Spleen (tissue), 11 donors: ENCODE data around the gene GADL1. TPM values are rescaled to one million over a fixed set of nuclear protein-coding genes. Genes with fewer than 3 reads are reported as not detected.

ENCODE experiments used
- DNase-seq: peaks from one replicate; pipeline ENCODE4 v3.0.0-alpha.2; 2020
- H3K27ac ChIP-seq, 8 donors: fragments of 200-600 bp; sonication (generic) in 7 of 8; 1 replicate in 4 of 8; 2 replicates in 4 of 8; pipeline versions ENCODE4 v1.5.0 to v1.8.0; 2016 to 2021; ENCODE audit warnings: inconsistent platforms in 4 of 8, mild to moderate bottlenecking in 4 of 8, moderate library complexity in 1 of 8
- H3K27me3 ChIP-seq, 7 donors: fragments of 200-600 bp; sonication (generic) in 6 of 7; replicated peaks in 1 of 7; 1 replicate in 4 of 7; 2 replicates in 3 of 7; pipeline versions ENCODE4 v1.5.0 to v1.8.0; 2016 to 2021; ENCODE audit warnings: inconsistent platforms in 3 of 7, mild to moderate bottlenecking in 1 of 7
- H3K36me3 ChIP-seq, 6 donors: fragments of 200-600 bp; sonication (generic) in 5 of 6; 1 replicate in 4 of 6; 2 replicates in 2 of 6; pipeline versions ENCODE4 v1.5.0 to v1.8.0; 2016 to 2021; ENCODE audit warnings: inconsistent platforms in 2 of 6
- H3K4me1 ChIP-seq, 6 donors: fragments of 200-600 bp; sonication (generic) in 5 of 6; 1 replicate in 3 of 6; 2 replicates in 3 of 6; pipeline versions ENCODE4 v1.5.0 to v1.8.0; 2016 to 2021; ENCODE audit warnings: inconsistent platforms in 3 of 6
- H3K4me3 ChIP-seq, 8 donors: fragments of 200-600 bp; sonication (generic) in 7 of 8; 1 replicate in 4 of 8; 2 replicates in 4 of 8; pipeline versions ENCODE4 v1.5.0 to v1.8.0; 2016 to 2021; ENCODE audit warnings: inconsistent platforms in 4 of 8, mild to moderate bottlenecking in 4 of 8, moderate library complexity in 2 of 8
- H3K9me3 ChIP-seq, 8 donors: fragments of 200-600 bp; sonication (generic) in 7 of 8; 1 replicate in 4 of 8; 2 replicates in 4 of 8; pipeline versions ENCODE4 v1.5.0 to v1.8.0; 2016 to 2021; ENCODE audit warnings: inconsistent platforms in 4 of 8
- CTCF ChIP-seq, 11 experiments: fragments of 200-600 bp in 7 of 11; fragments of 450-650 bp in 4 of 11; sonication (generic) in 4 of 11; IDR thresholded peaks in 8 of 11; conservative IDR thresholded peaks in 3 of 11; 1 replicate in 7 of 11; 2 replicates in 4 of 11; pipeline versions ENCODE4 v1.4.0 to v1.8.0; 2016 to 2021; ENCODE audit warnings: antibody characterized with exemption in 11 of 11, inconsistent platforms in 4 of 11, mild to moderate bottlenecking in 1 of 11
- POLR2A ChIP-seq, 3 donors: fragments of 450-650 bp; IDR thresholded peaks; one replicate each; pipeline ENCODE4 v1.5.1; 2017; ENCODE audit warnings: antibody characterized with exemption in 3 of 3, mild to moderate bottlenecking in 1 of 3
- POLR2AphosphoS5 ChIP-seq, 3 donors: sonication (generic); formaldehyde crosslinking; IDR thresholded peaks; one replicate each; pipeline ENCODE4 v1.5.1; 2017; ENCODE audit warnings: antibody characterized with exemption in 3 of 3
- WGBS, 5 donors: extraction: QIAGEN DNeasy Blood & Tissue Kit in 3 of 5; methylation state at CpG; one replicate each; pipeline versions ENCODE4 v1.1.5 to v1.1.7; 2013 to 2018; 5-methylcytosine and 5-hydroxymethylcytosine counted together
- intact Hi-C: fragments of 100-400 bp; cut with DNase I; formaldehyde crosslinking; loops from one replicate; pipeline ENCODE4 v1.15.0; 2023; ENCODE audit warnings: low total_unique reads
- polyA plus RNA-seq, 3 donors: library from polyadenylated mRNA; stranded (reverse); fragments of 200-250 nt; gene quantifications; one replicate each; pipeline ENCODE4 v1.2.1, GENCODE V29; 2013
- total RNA-seq, 7 donors: library from RNA; depleted of rRNA in 3 of 7; stranded (reverse); fragments of >200 nt in 3 of 7; fragmentation: NEBNext Ultra II Directional in 4 of 7; extraction: Animal tissue kit (Norgen Biotek cat#: 25700) in 4 of 7; gene quantifications; one replicate each; pipeline versions ENCODE4 v1.1.0 to v1.2.1, GENCODE V29; 2016 to 2021
- donor health status: healthy with polysubstance abuse.
- donor health status: DM: no; HTN: no; CAD: no; lungs with moderate emphysema.
- donor health status: DM: no; HTN: no; CAD: no.
- donor health status: Bipolar disorder and iron deficiency.
- donor health status: healthy.
- donor health status: DM: no; HTN: no; CAD: no.
- donor health status: DM: yes; HTN: yes; CAD: no.

GADL1 gene
- total and polyA plus RNA-seq, 10 donors, result 0.02 to 0.16 (median 0.08) TPM; not detected in 6

- H3K9me3 ChIP-seq, result no peaks in the 10 kb centered on the region
- no peak overlapping the region for H3K4me3 ChIP-seq
- peaks cover 30 to 83% (median 71%) of the 10 kb centered on the region in 6 donors for H3K4me1 ChIP-seq
- intact Hi-C loops, result loop anchor here (5.0 kb wide), 1 partner anchor 582 kb away; no protein-coding TSS in a partner anchor
- H3K36me3 ChIP-seq, result peaks cover 0 to 100% (median 55%) of the 10 kb centered on the region in 6 donors
- DNase-seq, result no peak
- TF ChIP-seq POLR2A (IDR thresholded peaks at IDR 0.05) (no peak), POLR2AphosphoS5 (IDR thresholded peaks at IDR 0.05) (no peak), CTCF (IDR thresholded peaks at IDR 0.05 in 8 of 11, conservative IDR thresholded peaks at IDR 0.05 in 3 of 11) (no peak)
- no peak overlapping the region for H3K27ac ChIP-seq
- no peaks in the 10 kb centered on the region for H3K27me3 ChIP-seq
- WGBS, 5 donors, result 67 to 88% (median 77%) methylated on average over 3 of the region's 3 CpGs
Measured at GRCh38 chr3:30694148-30694547, 200.3 kb downstream of the GADL1 start.

- H3K9me3 ChIP-seq, result no peaks in the 10 kb centered on the region
- H3K36me3 ChIP-seq, result peaks cover 0 to 100% (median 57%) of the 10 kb centered on the region in 6 donors
- H3K4me3 ChIP-seq, result no peak overlapping the region
- TF ChIP-seq POLR2AphosphoS5 (IDR thresholded peaks at IDR 0.05) (peak in 1 of 3 donors; percentile 79), POLR2A (IDR thresholded peaks at IDR 0.05) (no peak), CTCF (IDR thresholded peaks at IDR 0.05 in 8 of 11, conservative IDR thresholded peaks at IDR 0.05 in 3 of 11) (peak; percentile 57 to 86 (median 79))
- no peaks in the 10 kb centered on the region for H3K27me3 ChIP-seq
- H3K27ac ChIP-seq, result peak overlapping the region in 6 of 8 donors; percentile 74 to 80 (median 75)
- 1 to 7% (median 4%) methylated on average over 2 of the region's 2 CpGs for WGBS, 5 donors
- no peak for DNase-seq
- peaks cover 35 to 89% (median 77%) of the 10 kb centered on the region in 6 donors for H3K4me1 ChIP-seq
- intact Hi-C loops, result loop anchor here (5.0 kb wide), 1 partner anchor 581 kb away; no protein-coding TSS in a partner anchor
Measured at GRCh38 chr3:30693470-30694120, 200.9 kb downstream of the GADL1 start.

- no peak for DNase-seq
- WGBS, 5 donors, result 81 to 90% (median 86%) methylated on average over 3 of the region's 3 CpGs
- no peaks in the 10 kb centered on the region for H3K9me3 ChIP-seq
- H3K27ac ChIP-seq, result peak overlapping the region in 7 of 8 donors; percentile 74 to 80 (median 75)
- H3K4me3 ChIP-seq, result no peak overlapping the region
- H3K4me1 ChIP-seq, result peaks cover 35 to 97% (median 87%) of the 10 kb centered on the region in 6 donors
- intact Hi-C loops, result loop anchor here (5.0 kb wide), 1 partner anchor 580 kb away; no protein-coding TSS in a partner anchor
- H3K27me3 ChIP-seq, result no peaks in the 10 kb centered on the region
- H3K36me3 ChIP-seq, result peaks cover 0 to 100% (median 67%) of the 10 kb centered on the region in 6 donors
- TF ChIP-seq POLR2AphosphoS5 (IDR thresholded peaks at IDR 0.05) (no peak), POLR2A (IDR thresholded peaks at IDR 0.05) (no peak), CTCF (IDR thresholded peaks at IDR 0.05 in 8 of 11, conservative IDR thresholded peaks at IDR 0.05 in 3 of 11) (no peak)
Measured at GRCh38 chr3:30692498-30693130, 201.8 kb downstream of the GADL1 start.

- H3K27ac ChIP-seq, result peak overlapping the region in 7 of 8 donors; percentile 74 to 80 (median 75)
- H3K27me3 ChIP-seq, result no peaks in the 10 kb centered on the region
- DNase-seq, result no peak
- TF ChIP-seq POLR2AphosphoS5 (IDR thresholded peaks at IDR 0.05) (no peak), POLR2A (IDR thresholded peaks at IDR 0.05) (no peak), CTCF (IDR thresholded peaks at IDR 0.05 in 8 of 11, conservative IDR thresholded peaks at IDR 0.05 in 3 of 11) (no peak)
- intact Hi-C loops, result loop anchor here (5.0 kb wide), 1 partner anchor 580 kb away; no protein-coding TSS in a partner anchor
- peaks cover 35 to 99% (median 91%) of the 10 kb centered on the region in 6 donors for H3K4me1 ChIP-seq
- peaks cover 0 to 100% (median 71%) of the 10 kb centered on the region in 6 donors for H3K36me3 ChIP-seq
- no peaks in the 10 kb centered on the region for H3K9me3 ChIP-seq
- WGBS, 5 donors, result 87 to 100% (median 91%) methylated on average over 1 of the region's 1 CpG
- H3K4me3 ChIP-seq, result no peak overlapping the region
Measured at GRCh38 chr3:30691944-30692343, 202.5 kb downstream of the GADL1 start.
